ENCODE measurements around the gene AFF3.

Gene AFF3

GRCh38 chr2:99621774-99622173, 520.6 kb downstream of the AFF3 start:
- no peak for DNase-seq

DNA sequence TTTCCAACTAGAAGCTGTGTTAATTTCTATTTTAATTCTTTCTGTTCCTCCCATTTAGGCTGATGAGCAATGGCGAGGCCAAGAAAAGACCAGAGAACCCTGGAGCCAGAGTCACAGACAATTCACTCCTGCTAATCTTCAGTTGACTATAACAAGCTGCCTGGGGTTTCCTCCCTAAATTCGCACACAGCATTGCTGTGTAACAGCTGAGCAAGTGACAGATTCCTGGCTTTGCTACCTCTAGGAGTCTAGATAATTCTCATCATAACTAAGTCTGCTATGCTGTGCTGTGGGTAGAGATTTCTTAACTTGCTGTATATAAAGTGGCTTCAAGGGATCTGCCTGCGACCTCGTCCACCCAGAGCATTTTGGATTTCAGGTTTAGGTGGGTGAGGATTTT, 521.3 kb downstream of the AFF3 start:
- no peak for DNase-seq

DNA sequence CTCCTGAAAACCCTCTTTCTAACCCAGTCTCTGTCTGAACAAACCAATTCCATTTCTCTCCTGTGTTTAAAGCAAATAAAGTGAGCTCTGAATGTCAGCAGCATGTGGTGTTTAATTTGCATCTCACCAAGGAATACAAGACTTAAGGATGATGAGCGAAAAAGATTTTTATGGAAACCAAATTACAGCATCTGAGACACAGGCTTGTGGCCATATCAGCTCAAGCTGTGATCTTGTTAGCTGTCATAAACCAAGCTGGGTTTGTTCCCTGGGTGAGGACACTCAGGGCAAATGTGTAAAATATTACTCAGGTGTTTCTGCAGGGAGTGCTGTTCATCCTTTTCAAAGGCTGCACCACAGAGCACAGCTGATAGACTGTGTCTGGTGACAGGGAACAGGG, 523.2 kb downstream of the AFF3 start:
- DNase-seq: no peak

DNA sequence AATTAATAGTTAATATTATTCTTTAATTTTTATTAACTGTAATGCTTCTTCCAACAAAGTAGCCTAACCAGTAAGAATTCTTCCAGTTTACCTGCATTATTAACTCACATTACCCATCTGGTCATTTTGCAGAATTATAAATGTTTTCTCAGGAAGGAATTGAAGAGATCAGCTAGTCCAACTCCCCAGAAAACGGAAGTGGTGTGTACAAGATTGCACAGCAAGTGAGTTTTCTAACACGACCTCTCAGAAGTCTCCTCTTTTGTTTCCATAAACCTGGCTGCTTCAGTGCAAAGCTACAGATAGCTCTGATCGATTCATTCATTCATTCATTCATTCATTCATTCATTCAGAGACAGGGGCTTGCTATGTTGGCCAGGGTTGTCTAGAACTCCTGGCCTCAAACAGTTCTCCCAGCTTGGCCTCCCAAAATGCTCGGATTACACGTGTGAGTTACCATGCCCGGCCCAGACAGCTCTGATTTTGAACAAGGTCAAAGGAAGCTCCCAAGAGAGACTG, 523.8 kb downstream of the AFF3 start:
- no peak for DNase-seq

GRCh38 chr2:99617811-99618210, 524.6 kb downstream of the AFF3 start:
- DNase-seq: no peak

DNA sequence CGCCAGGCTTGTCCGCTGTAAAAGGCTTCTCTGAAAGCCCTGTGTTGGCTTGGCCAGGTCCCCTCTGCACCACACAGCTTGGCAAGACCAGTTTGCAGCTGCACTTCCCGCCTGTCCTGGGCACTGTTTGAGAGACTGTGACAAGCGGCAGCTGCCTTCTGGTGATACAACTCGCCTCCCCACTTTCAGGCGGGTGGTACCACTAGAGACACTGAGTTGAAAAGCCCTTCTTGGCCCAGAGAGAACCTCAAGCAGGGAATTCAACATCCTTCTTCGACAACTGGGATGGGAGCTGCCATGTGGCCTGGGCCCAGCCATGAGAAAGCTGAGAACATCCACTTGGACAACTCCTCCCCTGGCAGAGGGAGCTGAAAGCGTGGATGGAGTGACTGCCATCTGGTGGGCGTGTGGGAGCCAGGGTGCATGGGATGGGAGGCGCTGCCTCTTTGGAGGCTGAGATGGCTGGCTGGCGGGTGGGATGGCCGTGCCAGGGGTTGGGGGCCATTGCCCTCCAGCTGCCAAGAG, 527.1 kb downstream of the AFF3 start:
- DNase-seq: no peak

DNA sequence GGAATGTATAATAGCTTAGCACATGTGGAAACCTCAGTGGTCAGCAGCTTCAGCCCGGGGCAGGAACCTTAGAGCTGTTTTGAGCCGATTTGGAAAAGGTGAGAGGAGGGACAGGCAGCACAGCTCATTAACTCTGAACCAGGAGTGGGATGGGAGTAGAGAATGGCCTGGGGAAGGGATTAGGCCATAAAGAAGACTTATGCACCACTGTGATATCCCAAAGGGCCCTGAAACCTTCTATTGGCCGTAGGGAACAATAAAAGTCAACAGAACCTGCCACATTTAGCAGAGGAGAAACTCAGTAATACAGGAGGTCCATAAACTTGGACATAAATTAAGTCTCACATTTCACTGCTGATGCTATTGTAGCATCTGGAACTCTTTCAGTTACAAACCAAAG, 528.4 kb downstream of the AFF3 start:
- DNase-seq: peak; percentile 36

- no peak for DNase-seq
These were observed 530.6 kb downstream of the AFF3 start for GRCh38 chr2:99611786-99612185.

- no peak for DNase-seq
These were observed 531.4 kb downstream of the AFF3 start for GRCh38 chr2:99611034-99611433.

DNA sequence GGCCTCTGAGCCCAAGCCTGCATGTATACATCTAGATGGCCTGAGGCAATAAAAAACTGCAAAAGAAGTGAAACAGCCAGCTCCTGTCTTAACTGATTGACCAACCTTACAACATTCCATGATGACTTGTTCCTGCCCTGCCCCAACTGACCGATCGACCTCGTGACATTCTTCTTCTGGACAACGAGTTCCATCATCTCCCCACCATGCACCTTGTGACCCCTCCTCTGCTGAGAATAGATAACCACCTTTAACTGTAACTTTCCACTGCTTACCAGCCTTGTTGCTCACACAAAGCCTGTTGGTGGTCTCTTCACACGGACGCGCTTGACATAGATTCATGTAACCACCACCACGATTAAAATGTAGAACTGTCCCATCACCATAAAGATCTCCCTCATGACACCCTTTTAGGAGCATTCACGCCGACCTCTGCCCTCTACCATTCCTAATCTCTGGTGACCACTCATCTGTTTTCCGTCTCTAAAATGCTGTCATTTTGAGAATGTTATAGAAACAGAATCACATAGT, 532.5 kb downstream of the AFF3 start:
- no peak for DNase-seq

DNA sequence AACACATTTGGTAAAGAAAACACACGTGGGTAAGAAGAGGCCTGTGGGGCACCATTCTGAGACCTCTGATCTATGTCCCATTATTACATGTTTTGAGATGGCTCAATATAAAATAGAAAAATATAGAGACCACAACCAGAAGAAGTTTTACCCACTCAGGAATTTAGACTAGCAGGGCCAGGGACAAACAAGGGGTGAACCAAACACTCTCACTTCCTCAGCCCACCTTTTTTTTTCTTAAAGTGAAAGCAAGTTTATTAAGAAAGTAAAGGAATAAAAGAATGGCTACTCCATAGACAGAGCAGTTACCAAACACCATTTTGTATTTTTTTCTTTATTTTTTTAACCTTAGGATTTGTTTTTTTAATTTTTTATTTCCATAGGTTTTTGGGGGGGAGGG, 533.5 kb downstream of the AFF3 start:
- no peak for DNase-seq

DNA sequence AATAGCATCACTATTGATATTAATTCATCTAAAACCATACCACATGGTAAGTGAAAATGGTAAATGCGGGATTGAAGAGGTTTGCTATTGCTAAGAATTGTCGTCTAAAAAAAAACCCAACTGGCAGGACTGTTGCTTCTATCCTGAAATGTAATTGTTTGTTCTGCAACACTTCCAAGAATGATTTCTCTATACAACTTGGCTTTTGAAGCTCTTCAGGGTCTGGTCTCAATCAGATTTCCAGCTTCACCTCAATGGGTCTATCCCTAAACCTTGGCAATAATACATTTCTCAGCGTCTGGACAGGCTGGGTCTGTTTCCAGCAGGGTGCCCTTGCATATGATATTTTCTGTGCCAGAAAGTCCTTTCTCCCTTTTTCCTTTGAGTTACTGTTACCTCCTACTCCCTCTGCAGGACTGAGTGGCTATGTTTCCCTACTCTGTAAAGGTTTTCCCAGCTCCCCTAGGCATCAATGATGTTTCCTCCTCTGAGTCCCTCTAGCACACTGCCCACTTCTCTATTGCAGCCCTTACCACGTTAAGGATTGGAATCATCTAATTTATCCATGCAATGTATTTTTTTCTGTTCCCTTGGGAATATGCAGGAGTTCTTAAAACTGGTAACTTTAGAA, 534.4 kb downstream of the AFF3 start:
- no peak for DNase-seq

DNA sequence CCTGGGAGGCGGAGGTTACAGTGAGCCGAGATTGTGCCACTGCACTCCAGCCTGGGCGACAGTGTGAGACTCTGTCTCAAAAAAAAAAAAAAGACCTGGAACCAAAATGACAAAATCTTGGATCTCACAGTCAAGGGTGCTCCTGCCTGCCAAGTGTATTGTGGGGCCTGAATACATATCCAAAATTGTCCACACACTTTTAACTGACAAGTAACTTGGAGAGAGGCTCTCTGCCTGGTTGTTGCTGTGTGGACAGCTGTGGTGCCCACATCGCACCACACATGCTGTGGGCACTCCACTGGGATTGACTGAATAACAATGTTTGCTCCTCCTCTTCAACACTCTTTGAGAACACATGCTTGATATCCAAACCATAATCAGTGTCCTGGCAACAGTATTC, 534.9 kb downstream of the AFF3 start:
- DNase-seq: no peak

DNA sequence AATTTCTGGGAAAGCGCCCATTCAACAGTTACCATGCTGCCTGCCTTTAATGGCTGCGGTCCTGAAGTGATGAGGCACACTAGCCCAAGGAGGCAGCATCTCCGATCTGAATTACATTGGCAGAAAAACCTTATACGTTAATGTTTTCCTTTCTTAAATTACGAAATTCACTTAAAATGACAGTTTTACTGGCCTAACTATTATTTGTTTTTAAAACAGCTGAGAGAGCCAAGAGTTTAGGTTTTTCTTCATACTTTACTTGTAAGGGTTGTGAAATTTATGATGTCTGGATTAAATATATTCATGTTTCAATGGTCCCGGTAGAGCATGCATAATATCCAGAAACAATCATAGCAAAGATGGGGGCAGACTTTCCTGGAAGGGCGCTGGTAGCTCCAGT, 537.4 kb downstream of the AFF3 start:
- DNase-seq: peak; percentile 60

DNA sequence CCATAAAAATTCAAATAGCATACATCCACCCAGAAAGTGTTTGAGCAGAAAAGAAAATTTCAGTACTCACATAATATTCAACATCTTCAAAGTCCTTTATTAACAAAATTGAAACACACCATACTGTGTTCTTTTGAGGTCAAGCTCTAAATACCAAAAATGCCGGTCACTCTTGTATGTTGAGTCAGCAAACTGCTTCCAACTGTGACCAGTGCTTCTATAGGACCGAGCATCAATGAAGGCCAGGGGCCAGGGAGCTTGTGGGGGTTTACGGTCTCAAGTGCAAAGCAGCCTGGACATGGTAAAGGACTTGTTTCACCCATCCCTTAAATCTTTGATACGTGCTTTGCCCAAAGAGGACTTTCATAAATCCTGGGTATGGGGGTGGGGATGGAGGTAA, 539.9 kb downstream of the AFF3 start:
- DNase-seq: peak; percentile 83

DNA sequence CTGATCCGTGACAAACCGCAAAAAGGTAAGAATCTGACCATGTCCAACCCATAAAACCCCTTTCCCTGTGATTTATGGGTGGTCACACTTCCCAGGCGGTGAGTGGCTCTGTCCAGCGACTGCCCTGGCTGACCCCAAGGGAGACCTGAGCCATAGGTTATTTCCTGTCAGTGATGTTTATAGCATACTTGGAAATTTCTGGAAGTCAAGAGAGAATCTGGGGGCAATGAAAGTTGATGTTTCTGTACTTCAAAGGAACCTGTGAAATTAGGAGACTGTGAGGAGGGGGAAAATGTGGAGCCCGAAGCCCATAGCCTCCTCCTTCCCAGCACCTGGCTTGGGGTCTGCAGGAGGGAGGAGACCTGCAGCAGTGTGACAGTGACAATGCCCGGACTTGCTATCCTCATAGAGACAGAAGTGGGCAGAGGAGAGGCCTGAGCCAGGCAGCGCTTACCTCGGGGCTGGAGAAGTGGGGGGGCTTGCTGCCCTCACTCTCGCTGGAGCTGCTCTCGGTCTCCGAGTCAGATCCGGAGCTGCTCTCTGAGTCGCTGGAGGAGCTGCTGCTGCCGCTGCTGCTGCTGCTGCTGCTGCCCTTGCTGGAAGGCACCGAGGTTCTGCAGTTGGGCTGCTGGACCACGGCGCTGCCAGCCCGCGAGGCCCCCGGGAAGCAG, 541.3 kb downstream of the AFF3 start:
- DNase-seq: peak; percentile 38

DNA sequence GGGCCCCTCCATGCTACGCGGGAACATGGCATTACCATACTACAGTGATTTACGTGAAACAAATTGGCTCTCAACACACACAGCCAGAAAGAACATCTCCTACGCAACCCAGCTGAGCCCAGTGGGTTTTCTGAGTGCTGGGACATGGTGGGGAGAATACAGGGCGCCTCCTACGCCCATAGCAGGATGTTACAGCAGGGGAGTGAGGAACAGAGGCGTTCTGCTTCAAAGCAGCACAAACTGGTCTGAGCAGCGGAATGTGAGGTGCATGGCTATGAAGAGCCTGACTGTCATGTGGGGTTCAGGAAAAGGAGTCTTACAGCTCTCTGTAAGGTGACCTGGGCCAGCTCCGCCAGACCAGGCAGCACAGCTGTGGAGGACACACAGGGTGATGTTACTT, 543.9 kb downstream of the AFF3 start:
- DNase-seq: no peak

DNA sequence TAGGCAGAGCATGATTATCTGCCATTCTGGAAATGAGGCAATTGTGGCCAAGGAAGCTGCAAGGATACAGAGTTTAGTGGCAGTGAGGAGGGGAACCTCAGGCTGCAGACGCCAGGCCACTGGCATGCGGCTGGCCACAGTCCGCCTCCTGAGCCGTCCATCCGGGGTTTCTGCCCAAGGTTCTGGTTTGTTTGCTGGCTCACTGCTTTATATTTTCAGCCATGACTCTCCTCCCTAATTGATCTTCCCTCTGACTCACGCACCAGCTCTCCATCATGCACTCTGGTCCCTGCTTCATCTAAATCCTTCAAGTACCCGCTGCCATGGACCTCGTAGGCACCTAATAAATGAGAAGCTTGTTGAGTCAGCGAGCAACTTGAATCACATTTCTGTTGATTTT, 544.8 kb downstream of the AFF3 start:
- DNase-seq: peak; percentile 28

- no peak for DNase-seq
These were observed 547.0 kb downstream of the AFF3 start for GRCh38 chr2:99595373-99595772.

GRCh38 chr2:99593692-99594427, 548.5 kb downstream of the AFF3 start:
- DNase-seq: no peak

- no peak for DNase-seq
These were observed 565.6 kb downstream of the AFF3 start for GRCh38 chr2:99576775-99577174.

GRCh38 chr2:99573634-99574251, 568.6 kb downstream of the AFF3 start:
- no peak for DNase-seq
